ENCODE results near the gene TEC.
"Not testable (repeated sequence)": the region's sequence is repeated elsewhere in the genome, so short reads cannot be mapped to it uniquely, and the experiment has no call there.

TEC gene
- 6.8 to 28.2 (median 16.2) reads per million in 17 experiments for total RNA-seq

DNA sequence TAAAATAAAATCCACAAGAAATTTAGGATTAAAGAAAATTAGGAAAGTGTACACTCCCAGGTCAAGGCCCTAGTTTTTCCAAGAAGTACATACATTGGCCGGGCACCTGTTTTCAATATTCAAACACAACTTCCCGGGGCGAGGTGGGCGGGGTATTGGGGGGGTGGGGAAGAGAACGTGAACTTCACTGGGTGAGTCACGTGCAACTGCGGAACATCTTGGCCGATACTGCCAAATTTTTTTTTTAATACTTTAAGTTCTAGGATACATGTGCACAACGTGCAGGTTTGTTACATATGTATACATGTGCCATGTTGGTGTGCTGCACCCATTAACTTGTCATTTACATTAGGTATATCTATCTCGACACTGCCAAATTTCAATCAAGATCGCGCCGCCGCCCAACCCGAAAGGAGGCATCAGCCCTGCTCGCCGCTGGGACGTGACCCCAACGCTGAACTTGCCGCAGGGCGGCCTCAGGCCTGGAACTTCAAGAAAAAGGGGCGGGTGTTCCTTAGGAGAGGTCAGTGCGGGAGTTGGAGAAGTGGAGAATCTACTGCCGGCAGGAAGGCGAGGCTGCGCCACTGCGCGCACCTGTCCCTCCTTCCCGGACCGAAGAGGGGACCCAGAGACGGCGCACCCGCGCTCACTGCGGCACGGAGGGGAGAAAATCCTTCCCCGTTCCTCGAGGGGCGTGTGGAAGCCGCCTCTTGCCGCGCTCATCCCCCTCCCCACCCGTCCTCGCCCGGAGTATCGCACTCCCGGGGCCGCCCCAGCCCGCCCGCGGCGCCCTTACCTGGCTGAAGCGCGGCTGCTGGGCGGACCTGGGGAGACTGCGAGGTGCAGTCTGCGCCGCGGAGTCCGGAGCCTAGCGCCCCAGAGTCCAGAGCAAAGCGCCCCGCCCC lies at the start of gene TEC:
Gene TEC (minus strand): TSS at position 883 of the 905 bp plus-strand sequence. CDS start 41,224 bp downstream, outside the sequence.
- peak; percentile 63 to 83 (median 76) for DNase-seq

GRCh38 chr4:48315728-48316630 lies 46.3 kb upstream of the TEC start:
- DNase-seq = peak; percentile 55 to 74 (median 62)

DNA sequence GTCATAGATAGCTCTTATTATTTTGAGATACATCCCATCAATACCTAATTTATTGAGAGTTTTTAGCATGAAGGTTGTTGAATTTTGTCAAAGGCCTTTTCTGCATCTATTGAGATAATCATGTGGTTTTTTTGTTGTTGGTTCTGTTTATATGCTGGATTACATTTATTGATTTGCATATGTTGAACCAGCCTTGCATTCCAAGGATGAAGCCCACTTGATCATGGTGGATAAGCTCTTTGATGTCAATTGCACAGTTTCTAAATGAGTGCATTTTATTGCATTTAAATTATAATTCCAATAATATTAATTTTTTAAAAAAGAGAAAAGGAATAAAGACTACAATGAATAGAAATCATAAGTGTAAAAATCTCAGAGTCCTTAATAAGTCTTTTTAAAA lies 45.1 kb upstream of the TEC start:
- not testable (repeated sequence) for DNase-seq

DNA sequence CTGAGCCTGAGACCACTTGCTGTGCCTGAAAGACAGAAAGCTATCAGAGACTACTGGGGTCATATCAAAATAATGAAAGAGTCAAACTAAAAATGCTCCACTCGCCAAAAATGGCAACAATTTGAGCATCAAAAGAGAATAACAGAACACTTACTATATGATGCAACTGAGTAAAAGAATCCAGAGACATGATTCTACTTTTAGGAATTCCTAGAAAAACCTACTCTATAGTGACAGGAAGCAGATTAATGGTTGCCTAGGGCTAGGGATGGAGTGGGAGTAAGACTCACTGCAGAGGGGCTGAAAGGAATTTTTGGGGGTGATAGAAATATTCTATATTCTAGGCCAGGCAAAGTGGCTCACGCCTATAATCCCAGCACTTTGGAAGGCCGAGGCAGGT lies 42.3 kb upstream of the TEC start:
- no peak for DNase-seq

DNA sequence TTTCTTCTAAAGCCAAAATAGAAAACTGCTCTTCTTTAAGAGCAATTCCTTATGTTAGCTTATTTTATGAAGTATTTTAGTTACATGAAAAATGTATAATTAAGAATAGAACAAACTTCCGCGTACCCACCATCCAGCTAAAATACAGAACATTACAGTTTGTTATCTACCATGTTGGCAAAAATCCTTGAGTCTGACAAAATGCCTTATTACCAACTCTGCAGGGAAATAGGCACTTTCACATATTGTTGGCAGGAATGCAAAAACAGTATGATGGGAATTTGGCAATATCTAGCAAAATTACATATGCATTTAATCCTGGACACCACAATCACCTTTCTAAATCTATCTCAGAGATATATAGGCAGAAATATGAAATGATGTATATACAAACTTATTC lies 39.3 kb upstream of the TEC start:
- DNase-seq = no peak

DNA sequence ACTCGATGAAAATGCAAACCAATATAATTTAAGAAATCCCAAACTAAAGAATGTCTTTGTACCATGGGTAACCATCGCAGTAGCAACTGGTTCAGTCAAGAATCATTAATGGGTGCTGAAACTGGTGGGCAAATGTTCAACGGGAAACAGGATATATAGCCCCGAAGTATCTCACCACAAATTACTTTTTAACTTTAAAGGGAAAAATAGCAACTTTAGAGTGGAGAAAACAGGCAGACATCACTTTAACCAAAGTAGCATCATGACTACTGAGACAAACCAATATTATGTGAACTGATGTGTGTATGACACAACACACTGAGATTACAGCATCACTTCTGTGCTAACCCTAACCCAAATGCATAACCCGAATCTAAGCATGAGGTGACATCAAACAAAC lies 37.9 kb upstream of the TEC start:
- no peak for DNase-seq

- no peak for DNase-seq
Observed at GRCh38 chr4:48305508-48305907, 35.9 kb upstream of the TEC start.

GRCh38 chr4:48300004-48300403 lies 30.4 kb upstream of the TEC start:
- no peak for DNase-seq

DNA sequence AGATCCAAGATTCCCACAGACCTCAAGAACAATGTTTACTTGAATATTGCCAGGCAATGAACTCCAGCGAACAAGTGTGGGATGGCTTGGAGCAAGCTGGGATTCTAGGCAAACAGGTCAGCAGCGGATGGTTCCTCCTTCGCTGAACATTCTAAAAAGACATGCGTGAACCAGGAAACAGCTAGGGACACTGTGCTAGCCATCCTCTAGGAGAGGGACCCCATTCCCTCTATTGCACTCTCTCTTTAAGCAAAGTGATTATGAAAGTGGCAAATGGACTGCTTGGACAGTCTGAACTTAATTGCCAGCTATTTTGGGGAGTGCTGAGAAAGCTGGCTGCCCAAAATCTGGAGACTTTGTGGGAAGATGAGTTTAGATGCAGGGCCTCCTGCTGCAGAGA lies 29.9 kb upstream of the TEC start:
- DNase-seq = no peak

- DNase-seq = no peak
Observed at GRCh38 chr4:48297256-48297846, 27.7 kb upstream of the TEC start.

GRCh38 chr4:48296365-48296764 lies 26.7 kb upstream of the TEC start:
- no peak for DNase-seq

GRCh38 chr4:48295116-48295515 lies 25.5 kb upstream of the TEC start:
- no peak for DNase-seq

GRCh38 chr4:48292218-48292790 lies 22.7 kb upstream of the TEC start:
- not testable (repeated sequence) for DNase-seq

- DNase-seq = peak; percentile 41 to 59 (median 53)
Observed at GRCh38 chr4:48290146-48290772, 20.6 kb upstream of the TEC start.

DNA sequence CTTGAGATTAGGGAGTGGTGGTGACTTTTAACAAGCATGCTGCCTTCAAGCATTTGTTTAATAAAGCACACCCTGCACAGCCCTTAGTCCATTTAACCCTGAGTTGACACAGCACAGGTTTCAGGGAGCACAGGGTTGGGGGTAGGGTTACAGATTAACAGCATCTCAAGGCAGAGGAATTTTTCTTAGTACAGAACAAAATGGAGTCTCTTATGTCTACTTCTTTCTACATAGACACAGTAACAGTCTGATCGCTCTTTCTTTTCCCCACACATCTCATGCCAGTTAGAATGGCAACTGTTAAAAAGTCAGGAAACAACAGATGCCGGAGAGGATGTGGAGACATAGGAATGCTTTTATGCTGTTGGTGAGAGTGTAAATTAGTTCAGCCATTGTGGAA lies 16.4 kb upstream of the TEC start:
- DNase-seq = not testable (repeated sequence)

DNA sequence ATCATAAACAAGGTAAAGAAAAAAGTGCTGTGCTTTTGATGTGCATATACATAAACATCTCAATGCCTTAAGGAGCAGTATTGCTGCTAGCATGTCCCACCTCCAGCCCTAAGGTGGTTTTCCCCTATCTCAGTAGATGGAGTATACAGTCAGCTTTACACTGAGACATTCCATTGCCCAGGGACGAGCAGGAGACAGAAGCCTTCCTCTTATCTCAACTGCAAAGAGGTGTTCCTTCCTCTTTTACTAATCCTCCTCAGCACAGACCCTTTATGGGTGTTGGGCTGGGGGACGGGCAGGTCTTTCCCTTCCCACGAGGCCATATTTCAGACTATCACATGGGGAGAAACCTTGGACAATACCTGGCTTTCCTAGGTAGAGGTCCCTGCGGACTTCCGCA lies 16.0 kb upstream of the TEC start:
- DNase-seq = not testable (repeated sequence)

DNA sequence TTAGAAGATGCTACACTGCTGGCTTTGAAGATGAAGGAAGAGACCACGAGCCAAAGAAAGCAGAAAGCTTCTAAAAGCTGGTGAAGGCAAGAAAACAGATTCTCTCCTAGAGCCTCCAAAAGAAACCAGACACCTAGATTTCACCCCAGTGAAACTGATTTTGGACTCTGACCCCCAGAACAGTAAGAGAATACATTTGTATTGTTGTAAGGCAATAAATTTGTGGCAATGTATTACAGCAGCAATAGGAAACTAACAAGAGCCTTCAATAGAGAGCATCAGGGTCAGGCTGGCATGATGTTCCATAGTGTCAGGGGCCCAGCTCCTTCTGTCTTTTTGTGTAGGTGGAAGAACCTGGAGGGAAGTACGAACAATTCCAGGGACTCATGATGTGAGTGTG lies 6.0 kb upstream of the TEC start:
- DNase-seq = no peak

DNA sequence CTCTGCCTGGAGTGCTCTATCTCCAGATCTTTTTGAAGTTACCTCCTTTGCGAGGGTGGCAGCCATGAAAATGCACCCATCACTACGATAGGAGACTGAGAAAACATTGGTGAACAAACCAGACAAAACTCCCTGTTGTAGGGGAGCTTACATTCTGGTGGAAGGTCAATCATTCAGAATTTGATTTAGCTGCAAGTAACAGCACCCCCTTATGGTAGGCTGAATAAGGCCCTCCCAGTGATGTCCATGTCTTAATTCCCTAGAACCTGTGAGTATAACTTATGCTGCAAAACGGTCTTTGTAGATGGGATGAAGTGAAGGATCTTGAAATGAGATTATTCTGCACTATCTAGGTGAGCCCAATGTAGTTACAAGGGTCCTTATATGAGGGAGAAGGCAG lies 5.6 kb upstream of the TEC start:
- peak; percentile 40 to 71 (median 68) for DNase-seq

GRCh38 chr4:48271626-48272025 lies 2.0 kb upstream of the TEC start:
- no peak for DNase-seq

DNA sequence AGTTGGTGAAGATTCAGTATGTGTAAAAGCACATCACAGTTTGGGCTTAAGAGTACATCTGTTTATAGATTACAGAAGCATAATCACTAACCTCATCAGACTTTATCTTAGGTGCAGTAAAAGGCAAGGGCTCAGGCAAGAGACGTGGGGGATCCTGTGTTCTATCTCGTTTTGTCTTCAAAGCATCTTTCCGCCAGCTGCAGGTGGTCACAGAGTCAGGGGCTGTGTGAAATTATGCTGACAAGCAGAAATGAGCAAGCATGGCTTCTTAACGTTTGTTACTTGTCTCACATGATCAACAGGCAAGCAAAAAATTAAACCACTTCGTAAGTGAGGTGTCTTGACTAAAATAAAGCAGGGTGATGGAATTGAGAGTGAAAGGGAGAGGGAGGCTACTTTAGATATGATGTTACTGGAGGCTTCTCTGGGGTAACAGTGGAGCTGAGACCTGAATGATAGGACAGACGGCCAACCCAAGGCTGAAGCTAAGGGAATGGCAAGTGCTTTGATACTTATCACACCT lies 1.4 kb upstream of the TEC start:
- DNase-seq = no peak

- peak in 3 of 4 experiments; percentile 24 to 37 (median 33) for DNase-seq
Observed at GRCh38 chr4:48270523-48270897, 872 bp upstream of the TEC start.
